Activated CD4-positive, CD25-positive, alpha-beta regulatory T cell treated with anti-CD3 and anti-CD28 coated beads, Interleukin-2, amount 50 U/mL, for 72 hours (primary cell): ENCODE measurements around the gene CARMIL1.

ENCODE experiments used
- DNase-seq: peaks from one replicate; pipeline ENCODE4 v3.0.0; 2021

Gene CARMIL1

GRCh38 chr6:25450469-25451198 lies 171.5 kb downstream of the CARMIL1 start:
- no peak for DNase-seq

- no peak for DNase-seq
Measured at GRCh38 chr6:25452031-25452430, 172.9 kb downstream of the CARMIL1 start.

- no peak for DNase-seq
Measured at GRCh38 chr6:25453288-25453687, 174.1 kb downstream of the CARMIL1 start.

GRCh38 chr6:25454136-25454535 lies 175.0 kb downstream of the CARMIL1 start:
- DNase-seq, result no peak

- DNase-seq, result no peak
Measured at GRCh38 chr6:25456249-25457040, 177.3 kb downstream of the CARMIL1 start.

- DNase-seq, result no peak
Measured at GRCh38 chr6:25457516-25457915, 178.3 kb downstream of the CARMIL1 start.

- DNase-seq, result no peak
Measured at GRCh38 chr6:25458485-25458884, 179.3 kb downstream of the CARMIL1 start.

GRCh38 chr6:25462235-25462897 lies 183.2 kb downstream of the CARMIL1 start:
- no peak for DNase-seq

GRCh38 chr6:25463441-25463840 lies 184.3 kb downstream of the CARMIL1 start:
- DNase-seq, result no peak

- no peak for DNase-seq
Measured at GRCh38 chr6:25464225-25464624, 185.1 kb downstream of the CARMIL1 start.

GRCh38 chr6:25465941-25466340 lies 186.8 kb downstream of the CARMIL1 start:
- DNase-seq, result no peak

GRCh38 chr6:25468881-25469280 lies 189.7 kb downstream of the CARMIL1 start:
- DNase-seq, result no peak

GRCh38 chr6:25469797-25470388 lies 190.7 kb downstream of the CARMIL1 start:
- DNase-seq, result no peak

GRCh38 chr6:25472306-25472705 lies 193.1 kb downstream of the CARMIL1 start:
- no peak for DNase-seq

GRCh38 chr6:25472906-25473305 lies 193.7 kb downstream of the CARMIL1 start:
- DNase-seq, result no peak

- no peak for DNase-seq
Measured at GRCh38 chr6:25473447-25473846, 194.3 kb downstream of the CARMIL1 start.

- no peak for DNase-seq
Measured at GRCh38 chr6:25476126-25476525, 197.0 kb downstream of the CARMIL1 start.

GRCh38 chr6:25477006-25477590 lies 197.9 kb downstream of the CARMIL1 start:
- no peak for DNase-seq

GRCh38 chr6:25478973-25479372 lies 199.8 kb downstream of the CARMIL1 start:
- no peak for DNase-seq

- DNase-seq, result no peak
Measured at GRCh38 chr6:25481267-25481666, 202.1 kb downstream of the CARMIL1 start.

- no peak for DNase-seq
Measured at GRCh38 chr6:25482996-25483395, 203.8 kb downstream of the CARMIL1 start.

GRCh38 chr6:25483943-25484342 lies 204.8 kb downstream of the CARMIL1 start:
- no peak for DNase-seq

- DNase-seq, result no peak
Measured at GRCh38 chr6:25484900-25485299, 205.7 kb downstream of the CARMIL1 start.
